ENCODE results near the gene OR3A2.
"Not testable (repeated sequence)": the region's sequence is repeated elsewhere in the genome, so short reads cannot be mapped to it uniquely, and the experiment has no call there.

The OR3A2 gene

GRCh38 chr17:3385869-3386816 lies at the start of gene OR3A2:
OR3A2 (minus strand) TSS chr17:3386308.
- H3K4me3 ChIP-seq (ENCODE audit: low read depth, low read length): no peak within 1 kb of the TSS
- in situ Hi-C loops (cut with HindIII; ENCODE audit: low sequenced_read_pairs): no loop called here
- DNase-seq (ENCODE audit: low read depth): no peak
- no peak for TF ChIP-seq CTCF (IDR thresholded peaks at IDR 0.05; ENCODE audit: low read depth, low read length, missing control alignments)

- no peak within 1 kb of the TSS for H3K4me3 ChIP-seq (ENCODE audit: low read depth, low read length)
- no peak for DNase-seq (ENCODE audit: low read depth)
- TF ChIP-seq CTCF (IDR thresholded peaks at IDR 0.05; ENCODE audit: low read depth, low read length, missing control alignments): no peak
- in situ Hi-C loops (cut with HindIII; ENCODE audit: low sequenced_read_pairs): no loop called here
Observed at GRCh38 chr17:3433741-3434140, 47.6 kb upstream of the OR3A2 start, which contains the start of gene OR1E2. OR1E2 (minus strand) TSS chr17:3433841; CDS start chr17:3433841, 0 bp downstream.

- DNase-seq (ENCODE audit: low read depth); in situ Hi-C loops (cut with HindIII; ENCODE audit: low sequenced_read_pairs): not testable (repeated sequence)
Observed at GRCh38 chr17:3433215-3433614, 47.1 kb upstream of the OR3A2 start.

GRCh38 chr17:3418222-3418621 lies 32.1 kb upstream of the OR3A2 start:
- no peak for DNase-seq (ENCODE audit: low read depth)
- in situ Hi-C loops (cut with HindIII; ENCODE audit: low sequenced_read_pairs): loop anchor here (10.0 kb wide), 1 partner anchor 133 kb away; no protein-coding TSS in a partner anchor
- TF ChIP-seq CTCF (IDR thresholded peaks at IDR 0.05; ENCODE audit: low read depth, low read length, missing control alignments): no peak
- no peak overlapping the region for H3K4me3 ChIP-seq (ENCODE audit: low read depth, low read length)

More at GRCh38 chr17:3433215-3433614, 47.1 kb upstream of the OR3A2 start:
- H3K4me3 ChIP-seq (ENCODE audit: low read depth, low read length): not testable (repeated sequence)

GRCh38 chr17:3415610-3416009 lies 29.5 kb upstream of the OR3A2 start:
- DNase-seq (ENCODE audit: low read depth): no peak
- in situ Hi-C loops (cut with HindIII; ENCODE audit: low sequenced_read_pairs): loop anchor here (10.0 kb wide), 1 partner anchor 131 kb away; no protein-coding TSS in a partner anchor

GRCh38 chr17:3412216-3412615 lies 26.1 kb upstream of the OR3A2 start:
- not testable (repeated sequence) for H3K4me3 ChIP-seq (ENCODE audit: low read depth, low read length); DNase-seq (ENCODE audit: low read depth)
- in situ Hi-C loops (cut with HindIII; ENCODE audit: low sequenced_read_pairs): loop anchor here (10.0 kb wide), 1 partner anchor 127 kb away; no protein-coding TSS in a partner anchor

More at GRCh38 chr17:3415610-3416009, 29.5 kb upstream of the OR3A2 start:
- no peak for TF ChIP-seq CTCF (IDR thresholded peaks at IDR 0.05; ENCODE audit: low read depth, low read length, missing control alignments)
- H3K4me3 ChIP-seq (ENCODE audit: low read depth, low read length): no peak overlapping the region

- H3K4me3 ChIP-seq (ENCODE audit: low read depth, low read length): no peak within 1 kb of the TSS
- DNase-seq (ENCODE audit: low read depth): no peak
- in situ Hi-C loops (cut with HindIII; ENCODE audit: low sequenced_read_pairs): loop anchor here (10.0 kb wide), 1 partner anchor 126 kb away; no protein-coding TSS in a partner anchor
- TF ChIP-seq CTCF (IDR thresholded peaks at IDR 0.05; ENCODE audit: low read depth, low read length, missing control alignments): no peak
Observed at GRCh38 chr17:3411070-3411469, 25.0 kb upstream of the OR3A2 start, which contains the start of gene OR3A3. OR3A3 (plus strand) TSS chr17:3411370.

GRCh38 chr17:3403856-3404255 lies 17.7 kb upstream of the OR3A2 start:
- DNase-seq (ENCODE audit: low read depth); H3K4me3 ChIP-seq (ENCODE audit: low read depth, low read length); in situ Hi-C loops (cut with HindIII; ENCODE audit: low sequenced_read_pairs): not testable (repeated sequence)
